Subcutaneous preadipocyte (primary cell): ENCODE data around the gene CELSR2. TPM values are rescaled to one million over a fixed set of nuclear protein-coding genes. Genes with fewer than 3 reads are reported as not detected.

Source experiments
- total RNA-seq: library from RNA; depleted of rRNA; stranded (reverse); fragments of >200 nt; gene quantifications from 2 replicates; pipeline ENCODE4 v1.2.3, GENCODE V29; 2012

The CELSR2 gene, protein sequence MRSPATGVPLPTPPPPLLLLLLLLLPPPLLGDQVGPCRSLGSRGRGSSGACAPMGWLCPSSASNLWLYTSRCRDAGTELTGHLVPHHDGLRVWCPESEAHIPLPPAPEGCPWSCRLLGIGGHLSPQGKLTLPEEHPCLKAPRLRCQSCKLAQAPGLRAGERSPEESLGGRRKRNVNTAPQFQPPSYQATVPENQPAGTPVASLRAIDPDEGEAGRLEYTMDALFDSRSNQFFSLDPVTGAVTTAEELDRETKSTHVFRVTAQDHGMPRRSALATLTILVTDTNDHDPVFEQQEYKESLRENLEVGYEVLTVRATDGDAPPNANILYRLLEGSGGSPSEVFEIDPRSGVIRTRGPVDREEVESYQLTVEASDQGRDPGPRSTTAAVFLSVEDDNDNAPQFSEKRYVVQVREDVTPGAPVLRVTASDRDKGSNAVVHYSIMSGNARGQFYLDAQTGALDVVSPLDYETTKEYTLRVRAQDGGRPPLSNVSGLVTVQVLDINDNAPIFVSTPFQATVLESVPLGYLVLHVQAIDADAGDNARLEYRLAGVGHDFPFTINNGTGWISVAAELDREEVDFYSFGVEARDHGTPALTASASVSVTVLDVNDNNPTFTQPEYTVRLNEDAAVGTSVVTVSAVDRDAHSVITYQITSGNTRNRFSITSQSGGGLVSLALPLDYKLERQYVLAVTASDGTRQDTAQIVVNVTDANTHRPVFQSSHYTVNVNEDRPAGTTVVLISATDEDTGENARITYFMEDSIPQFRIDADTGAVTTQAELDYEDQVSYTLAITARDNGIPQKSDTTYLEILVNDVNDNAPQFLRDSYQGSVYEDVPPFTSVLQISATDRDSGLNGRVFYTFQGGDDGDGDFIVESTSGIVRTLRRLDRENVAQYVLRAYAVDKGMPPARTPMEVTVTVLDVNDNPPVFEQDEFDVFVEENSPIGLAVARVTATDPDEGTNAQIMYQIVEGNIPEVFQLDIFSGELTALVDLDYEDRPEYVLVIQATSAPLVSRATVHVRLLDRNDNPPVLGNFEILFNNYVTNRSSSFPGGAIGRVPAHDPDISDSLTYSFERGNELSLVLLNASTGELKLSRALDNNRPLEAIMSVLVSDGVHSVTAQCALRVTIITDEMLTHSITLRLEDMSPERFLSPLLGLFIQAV (N-terminal part only)
- under 0.01 TPM in 2 replicates for total RNA-seq

DNA sequence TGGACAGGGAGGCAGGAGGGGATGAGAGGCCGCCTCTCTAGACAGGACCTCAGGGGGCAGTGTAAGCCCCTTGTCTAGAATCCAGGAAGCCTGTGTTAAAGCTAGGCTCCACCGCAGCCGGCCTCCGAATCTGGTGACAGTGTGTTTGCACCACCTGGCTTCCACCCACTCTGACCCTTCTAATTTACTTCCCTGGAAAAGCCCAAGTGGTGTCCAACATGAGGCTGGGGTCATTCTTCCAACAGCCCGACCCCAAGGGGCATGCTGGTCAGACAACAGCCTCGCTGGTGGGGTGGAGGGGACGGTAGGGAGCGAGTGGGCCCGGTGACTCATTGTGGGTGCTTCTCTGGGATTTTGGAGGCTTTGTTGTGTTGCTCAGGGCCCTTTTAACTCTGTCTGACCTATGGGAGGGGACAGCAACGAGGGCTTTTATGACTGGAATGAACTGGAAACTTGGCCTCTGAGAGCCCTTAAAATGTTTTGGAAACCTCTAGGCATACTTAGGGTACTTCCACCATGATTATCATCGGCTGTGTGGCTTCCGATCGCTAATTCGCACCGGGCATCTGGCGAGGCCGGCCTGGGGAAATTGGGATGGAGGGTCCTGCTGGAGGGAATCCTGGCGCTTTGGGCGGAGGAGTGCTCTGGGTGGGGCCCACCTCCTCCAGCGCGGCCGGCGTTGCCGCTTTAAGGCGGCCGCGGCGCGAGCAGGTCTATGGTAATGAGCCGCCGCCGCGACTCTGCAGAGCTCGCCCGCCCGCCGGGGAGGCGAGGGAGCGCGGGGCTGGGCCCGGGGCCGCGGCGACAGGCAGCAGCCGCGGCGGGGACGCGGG, at the start of gene CELSR2:
CELSR2 (plus strand) TSS at position 743 of the 833 bp plus-strand sequence. CDS start 541 bp downstream, outside the sequence.

GRCh38 chr1:109213824-109214693, 35.3 kb upstream of the CELSR2 start, which contains the start of gene SARS1:
Gene SARS1, plus strand, starts transcription at chr1:109213918. Its CDS starts 75 bp downstream, at chr1:109213993.

DNA sequence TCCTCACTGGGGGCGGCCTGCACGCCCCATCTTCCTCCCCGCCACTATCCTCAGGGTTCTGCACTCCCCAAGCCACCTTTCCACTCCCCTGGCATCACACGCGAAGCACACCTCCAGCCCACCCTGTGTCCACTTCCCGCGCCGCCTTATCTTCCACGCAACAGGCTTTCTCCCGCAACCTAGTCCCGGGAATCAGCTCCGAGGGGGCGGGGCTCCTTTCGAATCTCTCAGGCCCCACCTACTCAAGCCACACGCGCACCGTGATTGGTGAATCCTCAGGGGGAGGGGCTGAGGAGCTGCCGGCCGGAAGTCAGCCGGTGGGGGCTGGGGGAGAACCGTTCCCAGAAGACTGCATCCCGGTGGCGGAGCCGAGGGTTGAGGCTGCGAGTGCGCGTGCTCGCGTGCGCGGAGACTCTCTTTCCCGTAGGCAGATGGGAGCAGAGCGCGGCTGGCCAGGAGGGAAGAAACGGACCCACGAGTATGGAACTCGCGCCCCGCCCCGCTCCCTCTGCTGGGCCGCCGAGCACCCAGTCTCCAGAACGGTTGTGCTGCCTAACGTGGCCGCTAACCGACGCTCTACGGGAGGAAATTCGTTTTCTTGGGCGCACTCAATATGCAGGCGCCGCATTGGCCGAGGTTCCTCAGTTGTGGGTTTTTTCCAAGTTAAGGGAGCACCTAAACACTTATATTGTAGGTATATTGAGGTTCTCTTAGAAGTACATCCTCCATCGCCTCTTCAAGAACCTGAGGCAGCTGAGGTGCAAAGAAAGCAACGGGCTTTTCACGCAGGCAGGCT, 33.8 kb downstream of the CELSR2 start, which contains the start of gene PSRC1:
PSRC1 (minus strand) TSS at position 194 of the 796 bp plus-strand sequence.

GRCh38 chr1:109306832-109307273, 57.5 kb downstream of the CELSR2 start, which contains the start of gene MYBPHL:
Gene MYBPHL, minus strand, starts transcription at chr1:109307011. Its CDS starts 20 bp downstream, at chr1:109306991.

Other genes starting within 250 kb of the CELSR2 start
- 11.8 and 13.5 TPM in 2 replicates for gene WDR47, start 207.4 kb upstream of the CELSR2 start, total RNA-seq
- gene TAF13, start 173.5 kb upstream of the CELSR2 start, total RNA-seq, result 37.8 and 44.6 TPM in 2 replicates
- 9.4 and 15.1 TPM in 2 replicates for gene TMEM167B, start 158.8 kb upstream of the CELSR2 start, total RNA-seq
- gene ELAPOR1, start 135.4 kb upstream of the CELSR2 start, total RNA-seq, result under 0.01 and 0.20 TPM in 2 replicates
- 152 and 170 TPM in 2 replicates for gene SARS1, start 35.6 kb upstream of the CELSR2 start, total RNA-seq
- gene PSRC1, start 33.6 kb downstream of the CELSR2 start, total RNA-seq, result 13.6 and 20.9 TPM in 2 replicates
- gene MYBPHL, start 57.5 kb downstream of the CELSR2 start, total RNA-seq, result not detected in 2 replicates
- gene SORT1, start 148.4 kb downstream of the CELSR2 start, total RNA-seq, result 1.1 and 1.2 TPM in 2 replicates
- gene PSMA5, start 176.9 kb downstream of the CELSR2 start, total RNA-seq, result 54.5 and 64.3 TPM in 2 replicates
- 2.0 and 5.5 TPM in 2 replicates for gene SYPL2, start 217.0 kb downstream of the CELSR2 start, total RNA-seq
- 2.7 and 5.9 TPM in 2 replicates for gene ATXN7L2, start 234.4 kb downstream of the CELSR2 start, total RNA-seq
- 4.5 and 4.8 TPM in 2 replicates for gene CYB561D1, start 244.6 kb downstream of the CELSR2 start, total RNA-seq